A549 (cell line): ENCODE data around the gene PBXIP1. TPM values are rescaled to one million over a fixed set of nuclear protein-coding genes. Genes with fewer than 3 reads are reported as not detected.

Experiments used
- ATAC-seq, 2 experiments: fragments of 200-7000 bp in 1 of 2; fragments of >200 bp in 1 of 2; cut with Nextera tagmentation in 1 of 2; cut with Tn5 transposase in 1 of 2; 3 replicates each; pipeline versions ENCODE4 v1.8.0 to v1.9.1; 2018 to 2020; ENCODE audit warnings: mild to moderate bottlenecking in 1 of 2, moderate library complexity in 1 of 2
- CTCF ChIA-PET: fragments of 300-600 bp; sonication (Branson Sonifier 250); formaldehyde crosslinking; extraction: SDS; loops from one replicate; lab custom pipeline; 2021; ENCODE audit warnings: antibody characterized with exemption, inconsistent platforms; lab: Yijun Ruan, JAX
- POLR2A ChIA-PET: fragments of 350-600 bp; formaldehyde crosslinking; extraction: SDS; loops from one replicate; lab custom pipeline; 2021; ENCODE audit warnings: antibody characterized with exemption, inconsistent platforms; lab: Yijun Ruan, JAX
- DNase-seq, 2 experiments: peaks; one replicate each; pipeline versions ENCODE4 v3.0.0 to v3.0.0-alpha.2; 2011 to 2016; ENCODE audit warnings: low read depth in 1 of 2, low spot score in 1 of 2
- FAIRE-seq: peaks from 2 replicates; lab custom pipeline; 2011; peaks lifted over from hg19 to GRCh38; lab: Jason Lieb, UNC
- H3K27ac ChIP-seq, 2 experiments: fragments of >200 bp; sonication (Bioruptor Twin); formaldehyde crosslinking; 3 replicates each; pipeline ENCODE4 v1.5.1; 2016 to 2017
- H3K4me1 ChIP-seq: fragments of >200 bp; sonication (Bioruptor Twin); formaldehyde crosslinking; 3 replicates; pipeline ENCODE4 v1.6.1; 2016
- H3K4me2 ChIP-seq: fragments of >200 bp; sonication (Bioruptor Twin); formaldehyde crosslinking; 3 replicates; pipeline ENCODE4 v1.6.1; 2016
- H3K4me3 ChIP-seq: fragments of >200 bp; sonication (Bioruptor Twin); formaldehyde crosslinking; 3 replicates; pipeline ENCODE4 v1.5.1; 2016
- H3K9me3 ChIP-seq: fragments of >200 bp; sonication (Bioruptor Twin); formaldehyde crosslinking; 3 replicates; pipeline ENCODE4 v1.6.1; 2016
- ATOH8 ChIP-seq: fragments of 250-450 bp; sonication (Bioruptor Pico); IDR thresholded peaks from 2 replicates; pipeline ENCODE4 v1.5.0; 2020; ENCODE audit warnings: low read depth, mild to moderate bottlenecking, moderate library complexity
- CBX2 ChIP-seq: fragments of 200-600 bp; sonication (generic); IDR thresholded peaks from 2 replicates; pipeline ENCODE4 v1.6.1; 2016; ENCODE audit warnings: low read depth, mild to moderate bottlenecking, borderline replicate concordance
- CEBPB ChIP-seq, 2 experiments: fragments of >200 bp in 1 of 2; sonication (Bioruptor Twin) in 1 of 2; formaldehyde crosslinking in 1 of 2; IDR thresholded peaks; 2 replicates each; pipeline ENCODE4 v1.6.1; 2012 to 2016
- CHD4 ChIP-seq: fragments of 200-600 bp; sonication (generic); IDR thresholded peaks from 2 replicates; pipeline ENCODE4 v1.6.1; 2016; ENCODE audit warnings: antibody characterized with exemption, mild to moderate bottlenecking, borderline replicate concordance
- CTCF ChIP-seq: fragments of >200 bp; sonication (Bioruptor Twin); formaldehyde crosslinking; IDR thresholded peaks from 3 replicates; pipeline ENCODE4 v1.5.1; 2016
- EHF ChIP-seq: fragments of 250-450 bp; sonication (Bioruptor Pico); IDR thresholded peaks from 2 replicates; pipeline ENCODE4 v1.5.0; 2020; ENCODE audit warnings: mild to moderate bottlenecking
- EHMT2 ChIP-seq: fragments of 200-600 bp; sonication (generic); IDR thresholded peaks from 2 replicates; pipeline ENCODE4 v1.6.1; 2016; ENCODE audit warnings: antibody characterized with exemption, low read depth, mild to moderate bottlenecking, moderate library complexity
- ELK1 ChIP-seq: fragments of 150-350 bp; IDR thresholded peaks from 2 replicates; pipeline ENCODE4 v1.6.1; 2014; ENCODE audit warnings: low read depth, mild to moderate bottlenecking, low read length
- EP300 ChIP-seq, 2 experiments: fragments of >200 bp; sonication (Bioruptor Twin); formaldehyde crosslinking; IDR thresholded peaks; 2 replicates in 1 of 2; 3 replicates in 1 of 2; pipeline ENCODE4 v1.6.1; 2016 to 2017
- FOSB ChIP-seq: fragments of 250-450 bp; sonication (Bioruptor Pico); IDR thresholded peaks from 2 replicates; pipeline ENCODE4 v1.5.0; 2020; ENCODE audit warnings: mild to moderate bottlenecking, moderate library complexity
- FOSL2 ChIP-seq, 2 experiments: fragments of 450-650 bp in 1 of 2; fragments of >200 bp in 1 of 2; sonication (Bioruptor Twin) in 1 of 2; formaldehyde crosslinking; IDR thresholded peaks; 2 replicates each; pipeline versions ENCODE4 v1.5.0 to v1.6.1; 2016 to 2020; ENCODE audit warnings: mild to moderate bottlenecking in 1 of 2, moderate library complexity in 1 of 2
- HES2 ChIP-seq: fragments of >200 bp; sonication (Bioruptor Twin); formaldehyde crosslinking; IDR thresholded peaks from 2 replicates; pipeline ENCODE4 v1.6.1; 2016
- HEYL ChIP-seq: fragments of 250-450 bp; sonication (Bioruptor Pico); IDR thresholded peaks from 2 replicates; pipeline ENCODE4 v1.8.0; 2021; ENCODE audit warnings: mild to moderate bottlenecking, moderate library complexity
- HOXB13 ChIP-seq: fragments of 250-450 bp; sonication (Bioruptor Pico); IDR thresholded peaks from 2 replicates; pipeline ENCODE4 v1.5.0; 2020; ENCODE audit warnings: low read depth, mild to moderate bottlenecking, moderate library complexity
- HOXB5 ChIP-seq: fragments of 250-450 bp; sonication (Bioruptor Pico); IDR thresholded peaks from 2 replicates; pipeline ENCODE4 v1.5.0; 2020; ENCODE audit warnings: mild to moderate bottlenecking, moderate library complexity
- JUN ChIP-seq, 2 experiments: fragments of >200 bp; sonication (Bioruptor Twin); formaldehyde crosslinking; IDR thresholded peaks; 2 replicates in 1 of 2; 3 replicates in 1 of 2; pipeline ENCODE4 v1.6.1; 2016 to 2017
- KDM5A ChIP-seq: fragments of 200-600 bp; sonication (generic); IDR thresholded peaks from 2 replicates; pipeline ENCODE4 v1.6.1; 2016; ENCODE audit warnings: antibody characterized with exemption, mild to moderate bottlenecking
- MAFK ChIP-seq: fragments of 450-650 bp; IDR thresholded peaks from 2 replicates; pipeline ENCODE4 v1.6.1; 2014; ENCODE audit not compliant: partially characterized antibody
- NFE2L2 ChIP-seq: fragments of 150-350 bp; conservative IDR thresholded peaks from 2 replicates; pipeline ENCODE4 v1.6.1; 2014; ENCODE audit warnings: low read length
- NPAS2 ChIP-seq: fragments of 250-450 bp; sonication (Bioruptor Pico); IDR thresholded peaks from 2 replicates; pipeline ENCODE4 v1.8.0; 2022; ENCODE audit warnings: mild to moderate bottlenecking, moderate library complexity, borderline replicate concordance
- RCOR1 ChIP-seq: fragments of 150-350 bp; IDR thresholded peaks from 2 replicates; pipeline ENCODE4 v1.6.1; 2014; ENCODE audit warnings: antibody characterized with exemption, low read length, low read depth
- SMC3 ChIP-seq: fragments of >200 bp; sonication (Bioruptor Twin); formaldehyde crosslinking; IDR thresholded peaks from 3 replicates; pipeline ENCODE4 v1.6.1; 2018; ENCODE audit warnings: inconsistent platforms
- USF2 ChIP-seq: fragments of 450-650 bp; IDR thresholded peaks from 2 replicates; pipeline ENCODE4 v1.6.1; 2014; ENCODE audit warnings: antibody characterized with exemption
- ZC3H11A ChIP-seq: fragments of 450-650 bp; IDR thresholded peaks from 2 replicates; pipeline ENCODE4 v1.6.1; 2014; ENCODE audit warnings: antibody characterized with exemption, mild to moderate bottlenecking
- ZNF302 ChIP-seq: fragments of 250-450 bp; sonication (Bioruptor Pico); IDR thresholded peaks from 2 replicates; pipeline ENCODE4 v1.9.0; 2021; ENCODE audit warnings: inconsistent platforms, mild to moderate bottlenecking, moderate library complexity
- WGBS: methylation state at CpG from one replicate; pipeline ENCODE4 v1.1.6; 2017; ENCODE audit errors: missing lambda C conversion rate; 5-methylcytosine and 5-hydroxymethylcytosine counted together
- polyA minus RNA-seq: library from RNA; depleted of rRNA, polyadenylated mRNA; stranded (reverse); fragments of >200 nt; gene quantifications from 2 replicates; pipeline ENCODE4 v1.2.3, GENCODE V29; 2011; rRNA and poly(A)+ RNA removed
- polyA plus RNA-seq, 4 experiments: library from polyadenylated mRNA; depleted of rRNA in 3 of 4; stranded (reverse); fragments of >200 nt; fragmentation: RNase III in 1 of 4; extraction: RNeasy Plus Mini Kit Qiagen cat#74134 plus additional on column Dnase treatment in 1 of 4; gene quantifications; 2 replicates in 3 of 4; 3 replicates in 1 of 4; pipeline ENCODE4 v1.2.3, GENCODE V29; 2011 to 2017

PBXIP1 gene
- polyA plus RNA-seq (2011; rRNA removed) (15.0 and 16.8 TPM in 2 replicates), polyA plus RNA-seq (2017; fragmentation: RNase III; extraction: RNeasy Plus Mini Kit Qiagen cat#74134 plus additional on column Dnase treatment) (13.9 to 22.4 TPM (median 20.8 TPM) in 3 replicates), polyA minus RNA-seq (14.2 and 14.3 TPM in 2 replicates)
- polyA plus RNA-seq (2012; cell fraction: cytosol; rRNA removed), result 6.0 and 7.7 TPM in 2 replicates
- polyA plus RNA-seq (2012; cell fraction: nucleus; rRNA removed), result 18.0 and 20.1 TPM in 2 replicates

- ChIA-PET CTCF (interaction anchor here (0.6 to 2.4 kb wide), 6 partner anchors 9 to 396 kb away, joined by 3 to 13 read pairs (median 4); partner anchors contain the start of gene PMVK), POLR2A (interaction anchor here (0.5 to 2.4 kb wide), 7 partner anchors 10 to 347 kb away, joined by 3 to 26 read pairs (median 5); partner anchors contain the start of genes CKS1B, LENEP, PMVK and SHC1)
- Histone ChIP-seq H3K9me3 (no peaks in the 10 kb centered on the region), H3K4me2 (peak within 1 kb of the TSS; percentile 93), H3K4me1 (peaks cover 27% of the 10 kb centered on the region), H3K4me3 (peak within 1 kb of the TSS; percentile 49), H3K27ac (peak within 1 kb of the TSS; percentile 49 to 82)
- WGBS, result under 1% methylated on average over 18 of the region's 18 CpGs
- TF ChIP-seq HOXB5 (CRISPR knock-in tag) (no peak), SMC3 (no peak), MAFK (no peak), NFE2L2 (no peak), FOSL2 (IDR thresholded peaks at IDR 0.05) (no peak), FOSL2 (CRISPR knock-in tag; IDR thresholded peaks at IDR 0.05) (no peak), HOXB13 (CRISPR knock-in tag) (no peak), KDM5A (peak; percentile 62; the same call in 1 of the 2 replicates), EHF (no peak), NPAS2 (CRISPR knock-in tag) (no peak), EP300 (IDR thresholded peaks at IDR 0.05) (no peak), HEYL (CRISPR knock-in tag) (no peak), CHD4 (no peak), RCOR1 (no peak), CBX2 (no peak), CEBPB (IDR thresholded peaks at IDR 0.05) (no peak), ATOH8 (CRISPR knock-in tag) (no peak), CTCF (0 out of 3 replicates have a peak, but pooled peaks have one; percentile 29), ELK1 (no peak), JUN (IDR thresholded peaks at IDR 0.05) (0 out of 5 replicates have a peak, but pooled peaks of 1 of the 2 experiments have one; percentile 12), USF2 (peak; percentile 74), FOSB (CRISPR knock-in tag) (no peak), HES2 (no peak), EHMT2 (no peak), ZNF302 (no peak), ZC3H11A (no peak)
- ATAC-seq, result peak; percentile 83 to 90
- FAIRE-seq, result no peak
- DNase-seq, result peak; percentile 87 to 99
Measured at GRCh38 chr1:154955718-154956543, at the start of gene PBXIP1. Gene PBXIP1, minus strand, starts transcription at chr1:154956099. Its CDS starts 2,378 bp downstream, at chr1:154953721.
